ENCODE data around the gene PTGR3. TPM values are rescaled to one million over a fixed set of nuclear protein-coding genes. Genes with fewer than 3 reads are reported as not detected.

The PTGR3 gene
- total RNA-seq, 1 donor from 2014 or later: 19.3 TPM

- Mint-ChIP-seq H3K9me3 (no peaks in the 10 kb centered on the region), H3K36me3 (ENCODE audit: low read depth) (peaks cover 19% of the 10 kb centered on the region), H3K4me1 (peaks cover 36% of the 10 kb centered on the region), H3K27ac (no peak overlapping the region), H3K4me3 (no peak overlapping the region), H3K27me3 (peaks cover 6% of the 10 kb centered on the region)
- intact Hi-C loops (cut with micrococcal nuclease): no loop called here
- CTCF ChIA-PET: no interaction called here
- no peak for DNase-seq
- POLR2A ChIA-PET: no interaction called here
- TF ChIP-seq CTCF (IDR thresholded peaks at IDR 0.05): no peak
- no peak for ATAC-seq (ENCODE audit: low read depth)
Measured at GRCh38 chr18:75203416-75204268, 5.3 kb downstream of the PTGR3 start.

GRCh38 chr18:75202696-75203365 lies 6.1 kb downstream of the PTGR3 start:
- Mint-ChIP-seq H3K27me3 (peaks cover 6% of the 10 kb centered on the region), H3K36me3 (ENCODE audit: low read depth) (peaks cover 16% of the 10 kb centered on the region), H3K27ac (no peak overlapping the region), H3K4me3 (no peak overlapping the region), H3K4me1 (peaks cover 32% of the 10 kb centered on the region), H3K9me3 (no peaks in the 10 kb centered on the region)
- ChIA-PET CTCF (no interaction called here), POLR2A (no interaction called here)
- intact Hi-C loops (cut with micrococcal nuclease): no loop called here
- no peak for DNase-seq
- TF ChIP-seq CTCF (IDR thresholded peaks at IDR 0.05): no peak
- no peak for ATAC-seq (ENCODE audit: low read depth)

GRCh38 chr18:75201282-75202270 lies 7.4 kb downstream of the PTGR3 start:
- Mint-ChIP-seq H3K4me3 (no peak overlapping the region), H3K27me3 (peaks cover 6% of the 10 kb centered on the region), H3K27ac (no peak overlapping the region), H3K36me3 (ENCODE audit: low read depth) (peaks cover 16% of the 10 kb centered on the region), H3K4me1 (peaks cover 19% of the 10 kb centered on the region), H3K9me3 (no peaks in the 10 kb centered on the region)
- TF ChIP-seq CTCF (IDR thresholded peaks at IDR 0.05): no peak
- CTCF ChIA-PET: no interaction called here
- POLR2A ChIA-PET: interaction anchor here (1.1 kb wide), 1 partner anchor 9 kb away, joined by 4 read pairs; the partner anchor contains the start of gene TSHZ1
- DNase-seq (no peak), ATAC-seq (ENCODE audit: low read depth) (no peak)
- intact Hi-C loops (cut with micrococcal nuclease): no loop called here

DNA sequence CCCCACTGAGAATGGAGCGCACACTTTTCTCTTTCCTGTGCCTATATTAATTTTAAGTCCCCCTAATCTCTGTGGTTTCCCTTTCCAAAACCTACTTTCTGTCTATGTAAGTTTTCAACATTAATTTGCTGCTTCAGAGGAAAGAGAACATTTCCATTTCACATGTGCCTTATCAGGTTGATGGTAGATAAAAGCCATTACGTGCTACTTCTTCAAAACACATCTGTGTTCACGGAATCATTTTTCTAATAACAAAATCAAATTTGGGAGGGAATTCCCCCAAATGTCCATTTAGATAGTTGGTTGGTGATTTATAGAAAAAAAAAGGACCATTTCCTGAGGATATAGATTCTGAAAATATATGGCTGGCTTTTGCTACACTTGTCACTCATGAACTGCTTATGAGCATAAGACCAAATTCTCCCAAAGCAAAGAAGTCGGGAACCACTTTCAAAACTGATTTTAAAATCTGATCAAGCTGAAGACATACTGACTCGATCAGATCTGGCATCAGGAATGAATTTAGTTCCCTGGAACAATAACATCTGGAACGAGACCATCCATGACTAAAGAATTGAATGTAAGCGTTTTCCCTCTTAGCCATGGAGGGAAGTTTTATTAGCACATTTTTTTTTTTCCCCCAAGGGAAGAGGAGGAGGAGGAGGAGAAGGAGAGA lies 8.2 kb downstream of the PTGR3 start:
- H3K36me3 Mint-ChIP-seq (ENCODE audit: low read depth): peaks cover 16% of the 10 kb centered on the region
- no peak for TF ChIP-seq CTCF (IDR thresholded peaks at IDR 0.05)
- H3K4me1 Mint-ChIP-seq: peaks cover 11% of the 10 kb centered on the region
- ChIA-PET CTCF (no interaction called here), POLR2A (interaction anchor here (1.1 kb wide), 1 partner anchor 10 kb away, joined by 4 read pairs; the partner anchor contains the start of gene TSHZ1)
- no peaks in the 10 kb centered on the region for H3K9me3 Mint-ChIP-seq
- no peak overlapping the region for H3K4me3 Mint-ChIP-seq
- H3K27ac Mint-ChIP-seq: no peak overlapping the region
- intact Hi-C loops (cut with micrococcal nuclease): no loop called here
- no peak for ATAC-seq (ENCODE audit: low read depth)
- DNase-seq: no peak
- H3K27me3 Mint-ChIP-seq: peaks cover 3% of the 10 kb centered on the region

Data from activated B cell treated with CpG ODN at 0.5 μM for 24 hours (primary cell).